ENCODE measurements around the gene TSBP1. TPM values are rescaled to one million over a fixed set of nuclear protein-coding genes. Genes with fewer than 3 reads are reported as not detected.

The TSBP1 gene
- total RNA-seq, 2 donors from 2014 or later: not detected

DNA sequence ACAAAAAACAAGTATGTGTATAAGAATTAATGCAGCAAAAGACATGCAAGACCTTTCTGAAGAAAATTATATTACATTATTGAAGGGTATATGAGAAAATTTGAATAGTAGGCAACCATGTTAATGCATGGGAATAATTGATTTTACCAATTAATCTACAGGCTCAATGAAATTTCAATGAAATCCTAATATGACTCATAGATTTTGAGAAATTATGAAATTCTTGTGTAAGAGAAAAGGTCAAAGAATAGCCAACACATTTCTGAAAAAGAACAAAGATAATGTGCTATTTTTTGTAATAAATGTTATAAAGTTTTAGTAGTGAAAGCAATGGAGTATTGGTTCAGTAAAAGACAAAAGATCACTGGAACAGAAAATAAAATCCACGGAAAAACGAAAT is 18.4 kb downstream of the TSBP1 start:
- no peak for ATAC-seq
- TF ChIP-seq CTCF (IDR thresholded peaks at IDR 0.05) (no peak), POLR2A (IDR thresholded peaks at IDR 0.05) (no peak)
- no peak overlapping the region for H3K4me3 ChIP-seq
- H3K36me3 ChIP-seq (replicated peaks in 1 of 2; ENCODE audit: insufficient read depth in 1 of 2, low read depth in 2 of 2): no peaks in the 10 kb centered on the region
- no peaks in the 10 kb centered on the region for H3K9me3 ChIP-seq
- no peaks in the 10 kb centered on the region for H3K4me1 ChIP-seq
- intact Hi-C loops (cut with DNase I): no loop called here
- 49 to 62% methylated on average over 2 of the region's 2 CpGs for WGBS, 2 donors
- no peaks in the 10 kb centered on the region for H3K27me3 ChIP-seq
- H3K27ac ChIP-seq: no peak overlapping the region
- DNase-seq: no peak

DNA sequence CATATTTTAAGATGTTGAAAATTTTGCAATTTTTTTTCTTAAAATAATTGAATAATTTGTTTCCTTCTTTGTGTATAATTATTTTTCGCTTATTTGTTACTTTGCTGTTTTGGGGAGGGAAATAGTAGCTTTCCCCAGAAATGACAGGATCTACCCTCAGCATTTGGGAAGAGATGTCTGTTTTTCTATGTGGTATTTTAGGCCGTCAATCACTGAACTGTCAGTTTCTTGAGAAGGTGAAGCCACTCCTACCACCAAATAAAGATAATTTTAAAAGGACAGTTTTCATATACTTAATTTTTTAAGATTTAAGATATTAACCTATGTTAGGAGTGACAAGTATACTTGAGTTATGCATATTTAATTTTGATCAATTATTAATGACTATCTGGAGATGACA is 31.5 kb downstream of the TSBP1 start:
- TF ChIP-seq POLR2A (IDR thresholded peaks at IDR 0.05) (no peak), CTCF (IDR thresholded peaks at IDR 0.05) (no peak)
- no peaks in the 10 kb centered on the region for H3K36me3 ChIP-seq (replicated peaks in 1 of 2; ENCODE audit: insufficient read depth in 1 of 2, low read depth in 2 of 2)
- ATAC-seq: no peak
- no peaks in the 10 kb centered on the region for H3K27me3 ChIP-seq
- H3K4me3 ChIP-seq: no peak overlapping the region
- no peak for DNase-seq
- no peaks in the 10 kb centered on the region for H3K9me3 ChIP-seq
- H3K27ac ChIP-seq: no peak overlapping the region
- no peaks in the 10 kb centered on the region for H3K4me1 ChIP-seq
- intact Hi-C loops (cut with DNase I): no loop called here
- 78 to 83% methylated on average over 2 of the region's 2 CpGs for WGBS, 2 donors

- no peaks in the 10 kb centered on the region for H3K27me3 ChIP-seq
Measured at GRCh38 chr6:32337186-32337805, 34.4 kb downstream of the TSBP1 start.

DNA sequence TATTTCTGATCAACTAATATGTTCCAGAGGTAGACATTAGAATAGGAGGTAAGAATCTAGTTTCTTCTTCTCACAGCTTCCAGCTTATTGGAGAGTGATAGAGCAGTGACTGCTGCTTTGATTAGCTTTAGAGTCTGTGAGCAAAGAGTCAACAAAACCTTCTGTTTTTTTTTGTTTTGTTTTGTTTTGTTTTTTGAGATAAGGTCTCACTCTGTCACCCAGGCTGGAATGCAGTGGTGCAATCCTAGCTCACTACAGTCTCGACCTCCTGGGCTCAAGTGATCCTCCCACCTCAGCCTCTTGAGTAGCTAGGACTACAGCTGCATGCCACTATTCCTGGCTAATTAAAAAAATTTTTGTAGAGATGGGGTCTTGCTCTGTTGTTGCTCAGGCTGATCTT is 39.3 kb downstream of the TSBP1 start:
- ATAC-seq: no peak
- Histone ChIP-seq H3K4me1 (no peaks in the 10 kb centered on the region), H3K27ac (no peak overlapping the region), H3K4me3 (no peak overlapping the region), H3K27me3 (no peaks in the 10 kb centered on the region), H3K36me3 (replicated peaks in 1 of 2; ENCODE audit: insufficient read depth in 1 of 2, low read depth in 2 of 2) (no peaks in the 10 kb centered on the region), H3K9me3 (no peaks in the 10 kb centered on the region)
- WGBS, 2 donors: 57 to 85% methylated on average over 1 of the region's 1 CpG
- DNase-seq: no peak
- intact Hi-C loops (cut with DNase I): no loop called here
- TF ChIP-seq CTCF (IDR thresholded peaks at IDR 0.05) (no peak), POLR2A (IDR thresholded peaks at IDR 0.05) (no peak)

More at GRCh38 chr6:32337186-32337805, 34.4 kb downstream of the TSBP1 start:
- Histone ChIP-seq H3K4me1 (no peaks in the 10 kb centered on the region), H3K36me3 (replicated peaks in 1 of 2; ENCODE audit: insufficient read depth in 1 of 2, low read depth in 2 of 2) (no peaks in the 10 kb centered on the region), H3K4me3 (no peak overlapping the region), H3K27ac (no peak overlapping the region), H3K9me3 (no peaks in the 10 kb centered on the region)
- TF ChIP-seq POLR2A (IDR thresholded peaks at IDR 0.05) (no peak), CTCF (IDR thresholded peaks at IDR 0.05) (no peak)
- ATAC-seq (no peak), DNase-seq (peak in 1 of 4 donors; percentile 2)
- intact Hi-C loops (cut with DNase I): no loop called here
- 70 to 75% methylated on average over 4 of the region's 4 CpGs for WGBS, 2 donors

DNA sequence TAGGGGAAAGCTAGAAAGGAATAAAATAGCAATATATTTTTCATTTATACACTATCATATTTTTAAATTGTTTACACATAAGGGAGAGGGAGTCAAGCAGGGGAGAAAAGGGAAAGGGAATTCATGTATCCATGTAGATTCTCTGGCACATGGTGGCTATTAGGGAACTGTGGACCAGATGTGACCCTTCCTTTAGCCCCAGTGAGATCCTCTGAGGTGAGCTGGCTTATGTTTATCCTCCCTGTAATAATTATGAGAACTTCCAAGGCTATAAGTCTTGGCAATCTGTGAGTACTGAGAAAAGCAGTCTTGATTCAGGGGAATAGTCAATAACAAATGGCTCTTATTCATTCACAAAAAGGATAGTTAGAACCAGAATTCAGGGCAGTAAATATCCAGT is 42.6 kb downstream of the TSBP1 start:
- intact Hi-C loops (cut with DNase I): no loop called here
- TF ChIP-seq POLR2A (IDR thresholded peaks at IDR 0.05): no peak
- TF ChIP-seq CTCF (IDR thresholded peaks at IDR 0.05): no peak
- no peaks in the 10 kb centered on the region for H3K9me3 ChIP-seq
- no peak for DNase-seq
- H3K4me3 ChIP-seq: no peak overlapping the region
- no peaks in the 10 kb centered on the region for H3K27me3 ChIP-seq
- H3K36me3 ChIP-seq (replicated peaks in 1 of 2; ENCODE audit: insufficient read depth in 1 of 2, low read depth in 2 of 2): no peaks in the 10 kb centered on the region
- no peak overlapping the region for H3K27ac ChIP-seq
- H3K4me1 ChIP-seq: no peaks in the 10 kb centered on the region
- ATAC-seq: no peak

Data from body of pancreas (tissue), 4 donors.